HepG2 (cell line): ENCODE data around the gene PRPSAP2. TPM values are rescaled to one million over a fixed set of nuclear protein-coding genes. Genes with fewer than 3 reads are reported as not detected.

Source experiments
- ATAC-seq: fragments of 200-7000 bp; cut with Tn5 transposase; 3 replicates; pipeline ENCODE4 v1.9.1; 2020; ENCODE audit warnings: mild to moderate bottlenecking, moderate library complexity
- BruUV-seq: library from RNA; stranded (reverse); fragments of 400-500 nt; replicated peaks from 2 replicates; lab custom pipeline; 2021; lab: Mats Ljungman, UMichigan
- CTCF ChIA-PET: fragments of 300-600 bp; formaldehyde crosslinking; extraction: SDS; loops from one replicate; lab custom pipeline; 2021; ENCODE audit warnings: low total read pairs, inconsistent platforms, low intra/inter-chr PET ratio; lab: Yijun Ruan, JAX
- POLR2A ChIA-PET: fragments of 350-600 bp; sonication (Branson Sonifier 250); formaldehyde crosslinking; loops from one replicate; lab custom pipeline; 2020; ENCODE audit warnings: antibody characterized with exemption, inconsistent platforms; lab: Yijun Ruan, JAX
- DNase-seq: peaks from one replicate; pipeline ENCODE4 v3.0.0-alpha.2; 2015; ENCODE audit warnings: low spot score
- FAIRE-seq: peaks from 3 replicates; lab custom pipeline; 2011; peaks lifted over from hg19 to GRCh38; lab: Jason Lieb, UNC
- H2AFZ ChIP-seq: one replicate; pipeline ENCODE4 v1.6.1; 2011; ENCODE audit warnings: low read length, inconsistent platforms
- H3K27ac ChIP-seq: fragments of 300-600 bp; 3 replicates; pipeline ENCODE4 v1.8.0; 2011; ENCODE audit warnings: mixed run types, mild to moderate bottlenecking, mixed read lengths, low read length, inconsistent platforms; ENCODE audit not compliant: insufficient read depth; ENCODE audit errors: extremely low read length
- H3K27me3 ChIP-seq, 2 experiments: fragments of 200-600 bp in 1 of 2; 2 replicates in 1 of 2; 3 replicates in 1 of 2; pipeline versions ENCODE4 v1.6.0 to v1.8.0; 2011; ENCODE audit warnings: low read length in 2 of 2, mild to moderate bottlenecking in 2 of 2, moderate library complexity in 2 of 2, inconsistent platforms in 1 of 2; ENCODE audit not compliant: insufficient read depth in 2 of 2, control insufficient read depth in 1 of 2
- H3K36me3 ChIP-seq, 2 experiments: fragments of 200-600 bp in 1 of 2; replicated peaks in 1 of 2; 2 replicates in 1 of 2; 3 replicates in 1 of 2; pipeline versions ENCODE4 v1.5.1 to v1.8.0; 2011; ENCODE audit warnings: low read length in 2 of 2, inconsistent platforms in 1 of 2; ENCODE audit not compliant: insufficient read depth in 2 of 2, control insufficient read depth in 1 of 2
- H3K4me1 ChIP-seq: 2 replicates; pipeline ENCODE4 v1.5.1; 2012; ENCODE audit warnings: low read length, inconsistent platforms; ENCODE audit not compliant: insufficient read depth
- H3K4me2 ChIP-seq: 2 replicates; pipeline ENCODE4 v1.6.0; 2011; ENCODE audit warnings: low read depth, low read length, inconsistent platforms
- H3K4me3 ChIP-seq, 3 experiments: fragments of 200-600 bp in 1 of 3; sonication (generic), shearing (Covaris generic) in 1 of 3; replicated peaks in 1 of 3; 2 replicates each; pipeline ENCODE4 v1.5.1; 2011 to 2016; ENCODE audit warnings: low read length in 3 of 3, inconsistent platforms in 2 of 3, low read depth in 2 of 3, mild to moderate bottlenecking in 2 of 3, control low read depth in 1 of 3, mixed read lengths in 1 of 3; ENCODE audit not compliant: insufficient read depth in 1 of 3
- H3K79me2 ChIP-seq: one replicate; pipeline ENCODE4 v1.6.1; 2011; ENCODE audit warnings: low read length, inconsistent platforms; ENCODE audit not compliant: insufficient read depth
- H3K9ac ChIP-seq: 2 replicates; pipeline ENCODE4 v1.6.0; 2011; ENCODE audit warnings: mild to moderate bottlenecking, low read depth, low read length, inconsistent platforms; ENCODE audit not compliant: insufficient read depth
- H3K9me3 ChIP-seq: 2 replicates; pipeline ENCODE4 v1.5.1; 2012; ENCODE audit warnings: mild to moderate bottlenecking, low read length
- H4K20me1 ChIP-seq: 2 replicates; pipeline ENCODE4 v1.6.0; 2011; ENCODE audit warnings: inconsistent platforms, mild to moderate bottlenecking, low read length, moderate library complexity; ENCODE audit not compliant: insufficient read depth
- FOSL2 ChIP-seq: sonication (generic); formaldehyde crosslinking; IDR thresholded peaks from 2 replicates; pipeline ENCODE4 v1.4.0; 2020; ENCODE audit warnings: missing genetic modification reagents
- GABPA ChIP-seq, 2 experiments: IDR thresholded peaks; 2 replicates each; pipeline ENCODE4 v1.6.1; 2011 to 2016; ENCODE audit warnings: low read depth in 2 of 2, low read length in 1 of 2, missing biosample characterization in 1 of 2, missing genetic modification characterization in 1 of 2
- GPN1 ChIP-seq: sonication (generic); formaldehyde crosslinking; IDR thresholded peaks from 2 replicates; pipeline ENCODE4 v1.5.1; 2020; ENCODE audit warnings: missing genetic modification reagents, borderline replicate concordance
- JARID2 ChIP-seq: sonication (generic); formaldehyde crosslinking; IDR thresholded peaks from 2 replicates; pipeline ENCODE4 v1.8.1; 2023; ENCODE audit warnings: missing genetic modification reagents, inconsistent platforms; ENCODE audit not compliant: insufficient replicate concordance
- NBN ChIP-seq: fragments of 450-650 bp; conservative IDR thresholded peaks from 2 replicates; pipeline ENCODE4 v1.6.1; 2017
- NFYB ChIP-seq: sonication (generic); formaldehyde crosslinking; IDR thresholded peaks from 2 replicates; pipeline ENCODE4 v1.4.0; 2020; ENCODE audit warnings: missing genetic modification reagents
- NR2F6 ChIP-seq, 2 experiments: IDR thresholded peaks; 2 replicates each; pipeline ENCODE4 v1.6.1; 2016; ENCODE audit warnings: antibody characterized with exemption in 1 of 2, mild to moderate bottlenecking in 1 of 2
- NR3C1 ChIP-seq: sonication (generic); formaldehyde crosslinking; IDR thresholded peaks from 2 replicates; pipeline ENCODE4 v1.4.0; 2020; ENCODE audit warnings: missing genetic modification reagents
- SALL1 ChIP-seq: sonication (generic); formaldehyde crosslinking; IDR thresholded peaks from 2 replicates; pipeline ENCODE4 v1.8.0; 2022; ENCODE audit warnings: mild to moderate bottlenecking, missing genetic modification reagents
- TCF12 ChIP-seq, 2 experiments: fragments of 450-650 bp in 1 of 2; sonication (generic) in 1 of 2; formaldehyde crosslinking in 1 of 2; IDR thresholded peaks; 2 replicates each; pipeline versions ENCODE4 v1.6.1 to v1.8.0; 2017 to 2022; ENCODE audit warnings: antibody characterized with exemption in 1 of 2, mild to moderate bottlenecking in 1 of 2, missing genetic modification reagents in 1 of 2, moderate library complexity in 1 of 2
- TERF1 ChIP-seq: sonication (generic); formaldehyde crosslinking; IDR thresholded peaks from 2 replicates; pipeline ENCODE4 v1.8.0; 2022; ENCODE audit warnings: mild to moderate bottlenecking, missing genetic modification reagents, moderate library complexity
- TOE1 ChIP-seq: sonication (generic); formaldehyde crosslinking; IDR thresholded peaks from 2 replicates; pipeline ENCODE4 v1.4.0; 2020; ENCODE audit warnings: mild to moderate bottlenecking, missing genetic modification reagents
- ZNF101 ChIP-seq: sonication (generic); formaldehyde crosslinking; IDR thresholded peaks from 2 replicates; pipeline ENCODE4 v1.4.0; 2020; ENCODE audit warnings: mild to moderate bottlenecking, low read depth, missing genetic modification reagents, borderline replicate concordance
- ZNF335 ChIP-seq: sonication (generic); formaldehyde crosslinking; IDR thresholded peaks from 2 replicates; pipeline ENCODE4 v1.4.0; 2020; ENCODE audit warnings: missing genetic modification reagents
- ZNF362 ChIP-seq: sonication (generic); formaldehyde crosslinking; IDR thresholded peaks from 2 replicates; pipeline ENCODE4 v1.4.0; 2020; ENCODE audit warnings: missing genetic modification reagents, mild to moderate bottlenecking, borderline replicate concordance
- WGBS: methylation state at CpG from one replicate; pipeline ENCODE4 v1.1.6; 2017; ENCODE audit warnings: low lambda C conversion rate; 5-methylcytosine and 5-hydroxymethylcytosine counted together
- in situ Hi-C: cut with HindIII; loops from 2 replicates; pipeline ENCODE4 v1.10.0; 2017; ENCODE audit warnings: low pct_unique_long_range_greater_than_20kb; ENCODE audit not compliant: extremely low pct_ligation_motif_present
- intact Hi-C: fragments of 100-400 bp; cut with micrococcal nuclease; formaldehyde crosslinking; loops from one replicate; pipeline ENCODE4 v1.10.0; 2022; ENCODE audit not compliant: unreplicated experiment
- polyA plus RNA-seq, 8 experiments: library from polyadenylated mRNA; depleted of rRNA in 3 of 8; stranded (reverse) in 7 of 8; unstranded in 1 of 8; fragments of >200 nt; fragmentation: Illumina TruSeq in 4 of 8; extraction: Trizol in 4 of 8; gene quantifications; 2 replicates each; pipeline versions ENCODE4 v1.2.1 to v1.2.3, GENCODE V29; 2011 to 2016; ENCODE audit warnings: low read depth in 4 of 8, missing spikeins in 1 of 8, mixed read lengths in 1 of 8; ENCODE audit not compliant: insufficient read depth in 1 of 8
- total RNA-seq, 5 experiments: library from RNA; depleted of rRNA; stranded (reverse); fragments of >200 nt; fragmentation: Illumina TruSeq; extraction: Trizol; gene quantifications; 2 replicates each; pipeline ENCODE4 v1.2.3, GENCODE V29; 2016; ENCODE audit warnings: low read depth in 1 of 5

The PRPSAP2 gene
- total and polyA plus RNA-seq, 2 of the 13 experiments (the other 11 are each of a cell fraction or from before 2014, with no cell fraction given): 34.0 to 58.9 TPM

GRCh38 chr17:18905226-18905625 is 47.3 kb downstream of the PRPSAP2 start:
- no peak for ATAC-seq
- H3K9ac ChIP-seq: no peak overlapping the region
- no peak for DNase-seq
- no peak overlapping the region for H3K27ac ChIP-seq
- no peak overlapping the region for H3K4me3 ChIP-seq
- no peaks in the 10 kb centered on the region for H3K79me2 ChIP-seq
- H4K20me1 ChIP-seq: 0 out of 2 replicates have a peak, but pooled peaks cover 2% of the 10 kb centered on the region
- TF ChIP-seq NR2F6 (IDR thresholded peaks at IDR 0.05): no peak
- TF ChIP-seq NR2F6 (CRISPR knock-in tag; IDR thresholded peaks at IDR 0.05): no peak
- no peak for TF ChIP-seq GPN1
- TF ChIP-seq SALL1 (CRISPR knock-in tag): no peak
- TF ChIP-seq TERF1 (CRISPR knock-in tag): no peak
- no peak for TF ChIP-seq ZNF362 (CRISPR knock-in tag)
- no peak for TF ChIP-seq JARID2
- TF ChIP-seq ZNF335 (CRISPR knock-in tag): no peak
- no peak for TF ChIP-seq NR3C1 (CRISPR knock-in tag)
- no peak for TF ChIP-seq TCF12 (IDR thresholded peaks at IDR 0.05)
- TF ChIP-seq TCF12 (CRISPR knock-in tag; IDR thresholded peaks at IDR 0.05): no peak
- TF ChIP-seq GABPA (IDR thresholded peaks at IDR 0.05; ENCODE audit: low read depth, low read length): no peak
- no peak for TF ChIP-seq GABPA (CRISPR knock-in tag; IDR thresholded peaks at IDR 0.05; ENCODE audit: low read depth)
- TF ChIP-seq NBN: no peak
- TF ChIP-seq TOE1 (CRISPR knock-in tag): no peak
- no peak for TF ChIP-seq ZNF101 (CRISPR knock-in tag)
- no peak for TF ChIP-seq NFYB (CRISPR knock-in tag)
- no peak for TF ChIP-seq FOSL2 (CRISPR knock-in tag)
- no peak overlapping the region for H2AFZ ChIP-seq
- POLR2A ChIA-PET: no interaction called here
- CTCF ChIA-PET: no interaction called here
- H3K27me3 ChIP-seq: no peaks in the 10 kb centered on the region
- peaks cover 20% of the 10 kb centered on the region for H3K4me1 ChIP-seq
- H3K4me2 ChIP-seq: no peak overlapping the region
- no TSS peak for BruUV-seq
- intact Hi-C loops: no loop called here
- in situ Hi-C loops: no loop called here
- no peaks in the 10 kb centered on the region for H3K9me3 ChIP-seq
- 95% methylated on average over 5 of the region's 5 CpGs for WGBS
- FAIRE-seq: no peak
- peaks cover 6 to 59% of the 10 kb centered on the region in 2 experiments; a peak in 4 of 5 replicates for H3K36me3 ChIP-seq
